ENCODE measurements around the gene SYNE1.

DNA sequence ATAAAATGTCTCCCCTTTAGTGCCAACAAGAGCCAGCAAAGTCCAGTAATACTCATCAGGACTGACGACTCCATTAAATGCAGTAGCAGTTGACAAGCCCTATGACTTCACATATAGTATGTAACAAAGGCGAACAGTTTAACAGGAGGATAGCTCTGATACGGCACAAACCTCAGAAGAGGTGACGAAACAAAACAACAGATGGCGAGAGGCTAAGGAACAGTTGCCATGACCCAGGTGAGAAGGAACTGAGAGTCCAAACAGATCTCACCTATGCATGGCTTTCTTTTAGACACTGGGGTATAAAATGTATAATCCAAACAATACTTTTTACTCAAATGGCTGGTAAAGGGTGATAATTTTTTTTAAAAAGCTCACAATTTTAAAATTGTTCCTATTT is 37.1 kb downstream of the SYNE1 start:
- TF ChIP-seq, protein P1, sequence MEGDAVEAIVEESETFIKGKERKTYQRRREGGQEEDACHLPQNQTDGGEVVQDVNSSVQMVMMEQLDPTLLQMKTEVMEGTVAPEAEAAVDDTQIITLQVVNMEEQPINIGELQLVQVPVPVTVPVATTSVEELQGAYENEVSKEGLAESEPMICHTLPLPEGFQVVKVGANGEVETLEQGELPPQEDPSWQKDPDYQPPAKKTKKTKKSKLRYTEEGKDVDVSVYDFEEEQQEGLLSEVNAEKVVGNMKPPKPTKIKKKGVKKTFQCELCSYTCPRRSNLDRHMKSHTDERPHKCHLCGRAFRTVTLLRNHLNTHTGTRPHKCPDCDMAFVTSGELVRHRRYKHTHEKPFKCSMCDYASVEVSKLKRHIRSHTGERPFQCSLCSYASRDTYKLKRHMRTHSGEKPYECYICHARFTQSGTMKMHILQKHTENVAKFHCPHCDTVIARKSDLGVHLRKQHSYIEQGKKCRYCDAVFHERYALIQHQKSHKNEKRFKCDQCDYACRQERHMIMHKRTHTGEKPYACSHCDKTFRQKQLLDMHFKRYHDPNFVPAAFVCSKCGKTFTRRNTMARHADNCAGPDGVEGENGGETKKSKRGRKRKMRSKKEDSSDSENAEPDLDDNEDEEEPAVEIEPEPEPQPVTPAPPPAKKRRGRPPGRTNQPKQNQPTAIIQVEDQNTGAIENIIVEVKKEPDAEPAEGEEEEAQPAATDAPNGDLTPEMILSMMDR (IDR thresholded peaks at IDR 0.05 in 4 of 5, conservative IDR thresholded peaks at IDR 0.05 in 1 of 5): no peak
- no peak for TF ChIP-seq POLR2A (IDR thresholded peaks at IDR 0.05)
